Measurements from ENCODE around the gene UBR4. TPM values are rescaled to one million over a fixed set of nuclear protein-coding genes. Genes with fewer than 3 reads are reported as not detected.
A peak's percentile ranks its signal among the peaks of the same experiment; 100 is the strongest.

UBR4 gene
- total RNA-seq, 4 donors from 2014 or later, result 193 to 292 (median 229) TPM

DNA sequence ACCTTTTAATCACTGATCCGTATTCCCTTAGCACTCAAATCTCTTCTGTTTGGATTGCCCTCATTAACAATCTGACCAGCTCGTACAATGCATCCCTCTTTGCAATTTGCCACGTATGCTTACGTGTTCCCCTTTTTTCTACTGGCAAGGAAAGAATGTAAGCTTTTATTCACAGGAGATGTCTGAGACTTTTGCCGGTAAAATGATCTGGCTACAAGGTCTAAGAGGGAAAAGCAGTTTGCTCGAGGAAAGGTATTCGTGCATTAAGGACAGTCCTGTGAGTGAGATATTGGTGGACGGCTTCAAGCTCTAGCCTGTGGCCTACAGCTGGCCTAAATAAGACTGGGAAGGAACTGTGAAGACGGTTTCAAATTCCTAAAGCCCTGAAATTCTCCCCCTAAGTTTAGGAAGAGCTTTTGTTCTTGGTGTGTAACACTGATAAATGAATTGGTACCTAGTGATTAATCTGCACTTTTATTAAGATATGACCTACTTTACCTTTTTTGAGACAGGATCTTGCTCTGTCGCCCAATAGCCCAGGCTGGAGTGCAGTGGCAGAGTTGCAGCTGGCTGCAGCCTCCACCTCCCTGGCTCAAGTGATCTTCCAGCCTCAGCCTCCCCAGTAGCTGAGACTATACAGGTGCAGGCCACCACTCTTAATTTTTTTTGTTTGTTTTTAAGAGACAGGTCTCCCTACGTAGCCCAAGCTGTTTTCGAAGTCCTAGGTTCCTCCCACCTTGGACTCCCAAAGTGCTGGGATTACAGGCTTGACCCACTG is 895 bp upstream of the UBR4 start:
- TF ChIP-seq POLR2A (IDR thresholded peaks at IDR 0.05), result no peak
- TF ChIP-seq, protein P1, sequence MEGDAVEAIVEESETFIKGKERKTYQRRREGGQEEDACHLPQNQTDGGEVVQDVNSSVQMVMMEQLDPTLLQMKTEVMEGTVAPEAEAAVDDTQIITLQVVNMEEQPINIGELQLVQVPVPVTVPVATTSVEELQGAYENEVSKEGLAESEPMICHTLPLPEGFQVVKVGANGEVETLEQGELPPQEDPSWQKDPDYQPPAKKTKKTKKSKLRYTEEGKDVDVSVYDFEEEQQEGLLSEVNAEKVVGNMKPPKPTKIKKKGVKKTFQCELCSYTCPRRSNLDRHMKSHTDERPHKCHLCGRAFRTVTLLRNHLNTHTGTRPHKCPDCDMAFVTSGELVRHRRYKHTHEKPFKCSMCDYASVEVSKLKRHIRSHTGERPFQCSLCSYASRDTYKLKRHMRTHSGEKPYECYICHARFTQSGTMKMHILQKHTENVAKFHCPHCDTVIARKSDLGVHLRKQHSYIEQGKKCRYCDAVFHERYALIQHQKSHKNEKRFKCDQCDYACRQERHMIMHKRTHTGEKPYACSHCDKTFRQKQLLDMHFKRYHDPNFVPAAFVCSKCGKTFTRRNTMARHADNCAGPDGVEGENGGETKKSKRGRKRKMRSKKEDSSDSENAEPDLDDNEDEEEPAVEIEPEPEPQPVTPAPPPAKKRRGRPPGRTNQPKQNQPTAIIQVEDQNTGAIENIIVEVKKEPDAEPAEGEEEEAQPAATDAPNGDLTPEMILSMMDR (IDR thresholded peaks at IDR 0.05), result no peak
- H3K9me3 ChIP-seq, result no peaks in the 10 kb centered on the region
- no peak for DNase-seq
- H3K36me3 ChIP-seq, result peaks cover 0 to 9% (median 0%) of the 10 kb centered on the region in 3 donors
- peak overlapping the region; percentile 82 to 96 (median 89) for H3K4me3 ChIP-seq
- H3K4me1 ChIP-seq, result peaks cover 0 to 50% (median 5%) of the 10 kb centered on the region in 4 donors
- H3K27ac ChIP-seq, result peak overlapping the region; percentile 90 to 97 (median 95)
- no peaks in the 10 kb centered on the region for H3K27me3 ChIP-seq

DNA sequence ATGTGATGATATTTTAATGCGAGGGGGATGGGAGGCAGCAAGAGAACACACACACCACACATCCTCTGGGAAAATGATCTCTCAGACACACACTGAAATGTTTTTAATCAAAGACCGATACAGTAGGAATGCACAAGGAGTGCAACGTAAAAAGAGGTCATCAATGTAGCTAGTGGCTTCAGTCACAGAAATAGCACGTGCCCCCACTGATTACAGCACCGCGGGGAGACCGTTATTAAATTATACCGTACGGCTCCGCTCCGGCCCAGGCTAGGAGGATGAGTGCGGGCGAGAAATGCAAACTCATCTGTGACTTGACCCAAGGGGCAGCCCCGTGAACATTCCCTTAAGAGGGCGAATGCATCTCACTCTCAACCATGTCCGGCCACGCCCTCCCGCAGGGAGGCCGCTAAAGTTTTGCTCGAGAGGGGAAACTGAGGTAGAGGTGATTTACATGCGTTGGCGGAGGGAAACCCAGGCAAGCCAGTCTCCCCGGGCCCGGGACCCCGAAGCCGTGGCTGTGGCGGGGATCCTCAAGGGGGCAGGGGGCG is 552 bp downstream of the UBR4 start:
- H3K9me3 ChIP-seq, result no peaks in the 10 kb centered on the region
- no peaks in the 10 kb centered on the region for H3K27me3 ChIP-seq
- peaks cover 0 to 3% (median 0%) of the 10 kb centered on the region in 3 donors for H3K36me3 ChIP-seq
- peak overlapping the region; percentile 90 to 97 (median 95) for H3K27ac ChIP-seq
- H3K4me3 ChIP-seq, result peak overlapping the region; percentile 82 to 96 (median 89)
- TF ChIP-seq POLR2A (IDR thresholded peaks at IDR 0.05), result no peak
- TF ChIP-seq, protein P1 (IDR thresholded peaks at IDR 0.05), result no peak
- peak in 2 of 3 donors; percentile 51 to 67 for DNase-seq
- peaks cover 0 to 62% (median 5%) of the 10 kb centered on the region in 4 donors for H3K4me1 ChIP-seq

DNA sequence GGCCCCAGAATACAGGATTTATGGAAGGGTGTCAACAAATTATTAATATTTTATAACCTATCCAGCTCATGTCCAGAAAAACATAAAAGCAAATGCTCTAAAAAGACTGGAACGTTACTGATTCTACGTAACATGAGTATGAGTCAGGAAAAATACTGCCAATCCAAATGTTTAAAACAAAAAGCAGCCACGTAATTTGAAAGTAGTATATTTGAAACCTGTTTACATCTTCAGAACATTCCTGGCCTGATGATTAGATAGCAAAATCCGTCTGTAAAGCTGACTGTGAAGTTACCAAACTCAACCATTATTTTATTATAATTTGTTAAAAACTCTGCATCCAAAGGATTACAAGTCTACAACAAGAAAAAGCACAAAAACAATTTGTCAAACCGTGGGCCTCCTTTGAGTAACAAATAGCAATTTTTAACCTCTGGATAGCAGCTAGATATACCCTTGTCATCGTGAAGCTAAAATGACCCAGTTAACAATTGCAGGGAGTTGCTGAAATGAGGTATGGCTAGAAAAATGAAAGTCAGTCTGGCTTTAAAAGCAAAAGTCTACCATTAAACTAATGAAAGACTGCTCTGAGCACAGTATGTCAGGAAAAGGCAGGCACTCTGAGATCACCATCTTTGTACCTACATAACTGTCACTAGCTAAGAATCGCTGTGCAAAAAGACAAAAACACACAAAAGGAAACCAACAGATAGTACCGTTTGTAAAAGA is 1.2 kb downstream of the UBR4 start:
- peak overlapping the region; percentile 82 to 96 (median 89) for H3K4me3 ChIP-seq
- no peaks in the 10 kb centered on the region for H3K27me3 ChIP-seq
- H3K36me3 ChIP-seq, result peaks cover 0 to under 1% (median 0%) of the 10 kb centered on the region in 3 donors
- peak overlapping the region; percentile 90 to 97 (median 95) for H3K27ac ChIP-seq
- no peaks in the 10 kb centered on the region for H3K9me3 ChIP-seq
- H3K4me1 ChIP-seq, result peaks cover 0 to 67% (median 5%) of the 10 kb centered on the region in 4 donors
- DNase-seq, result no peak
- TF ChIP-seq, protein P1 (IDR thresholded peaks at IDR 0.05), result no peak
- no peak for TF ChIP-seq POLR2A (IDR thresholded peaks at IDR 0.05)

DNA sequence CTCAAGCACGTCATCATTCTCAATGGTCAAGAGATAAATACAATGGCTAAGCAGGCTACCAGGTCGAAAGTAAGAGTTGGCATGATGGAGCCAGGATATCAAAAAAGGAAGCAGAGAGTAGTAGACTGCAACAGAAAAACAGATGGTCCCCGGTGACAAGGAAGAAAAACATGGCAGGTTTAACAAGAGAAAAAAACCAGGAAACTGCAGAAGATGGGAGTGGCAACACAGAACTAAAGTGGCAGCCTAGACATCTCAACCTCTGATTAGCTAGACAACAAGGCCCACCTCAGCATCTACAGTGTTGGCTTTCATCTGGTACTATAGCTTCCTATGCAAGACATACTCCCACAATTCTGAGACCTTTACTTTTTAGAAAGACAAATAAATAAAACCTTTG is 3.1 kb downstream of the UBR4 start:
- H3K27ac ChIP-seq, result no peak overlapping the region
- no peak for TF ChIP-seq POLR2A (IDR thresholded peaks at IDR 0.05)
- TF ChIP-seq, protein P1 (IDR thresholded peaks at IDR 0.05), result no peak
- no peaks in the 10 kb centered on the region for H3K36me3 ChIP-seq
- no peak overlapping the region for H3K4me3 ChIP-seq
- no peaks in the 10 kb centered on the region for H3K27me3 ChIP-seq
- peaks cover 0 to 75% (median 5%) of the 10 kb centered on the region in 4 donors for H3K4me1 ChIP-seq
- DNase-seq, result no peak
- no peaks in the 10 kb centered on the region for H3K9me3 ChIP-seq

DNA sequence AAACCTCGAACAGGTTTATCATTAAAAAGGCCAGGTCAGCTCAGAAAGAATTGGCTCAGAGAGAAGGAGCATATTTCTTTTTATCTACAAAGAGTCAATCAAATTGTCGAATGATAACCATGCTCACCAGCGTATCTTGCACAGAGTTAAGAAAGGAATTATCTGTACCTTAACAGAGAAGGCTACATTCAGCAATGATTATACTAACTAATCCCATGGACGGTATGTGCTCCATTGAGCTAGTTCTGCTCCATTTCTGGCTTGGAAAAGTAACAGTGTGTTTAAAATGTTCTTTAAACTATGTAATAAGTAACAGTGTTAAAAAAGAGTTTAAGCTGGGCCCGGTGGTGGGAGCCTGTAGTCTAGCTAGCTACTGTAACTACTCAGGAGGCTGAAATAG is 4.2 kb downstream of the UBR4 start:
- Histone ChIP-seq H3K4me1 (peaks cover 0 to 69% (median 5%) of the 10 kb centered on the region in 4 donors), H3K4me3 (no peak overlapping the region), H3K27ac (no peak overlapping the region), H3K9me3 (no peaks in the 10 kb centered on the region), H3K36me3 (no peaks in the 10 kb centered on the region), H3K27me3 (no peaks in the 10 kb centered on the region)
- TF ChIP-seq, protein P1 (IDR thresholded peaks at IDR 0.05), result no peak
- TF ChIP-seq POLR2A (IDR thresholded peaks at IDR 0.05), result no peak
- DNase-seq, result no peak

Data from Peyer's patch (tissue), 4 donors.